ENCODE data around the gene KLHL15. TPM values are rescaled to one million over a fixed set of nuclear protein-coding genes. Genes with fewer than 3 reads are reported as not detected.

Gene KLHL15
- total and polyA plus RNA-seq, 2 experiments from 2014 or later = 3.4 to 8.2 TPM

- Histone ChIP-seq H3K9ac (no peak overlapping the region), H3K4me1 (ENCODE audit: insufficient read depth) (no peaks in the 10 kb centered on the region), H3F3A (ENCODE audit: insufficient read depth) (no peaks in the 10 kb centered on the region), H2AFZ (no peak overlapping the region), H4K20me1 (ENCODE audit: insufficient read depth) (no peaks in the 10 kb centered on the region), H3K79me2 (ENCODE audit: insufficient read depth) (no peaks in the 10 kb centered on the region), H3K36me3 (ENCODE audit: low read depth) (no peaks in the 10 kb centered on the region), H3K4me3 (no peak overlapping the region), H3K27me3 (replicated peaks; ENCODE audit: insufficient read depth) (no peaks in the 10 kb centered on the region), H3K9me3 (ENCODE audit: low read depth) (no peaks in the 10 kb centered on the region), H3K9me2 (ENCODE audit: insufficient read depth) (no peaks in the 10 kb centered on the region), H3K4me2 (ENCODE audit: unreplicated experiment) (no peak overlapping the region), H3K27ac (no peak overlapping the region)
- DNase-seq = no peak
- in situ Hi-C loops (cut with MboI) = no loop called here
- 48 to 55% methylated on average over 9 of the region's 9 CpGs for WGBS, 2 experiments (ENCODE audit: low coverage in 1 of 2, low lambda C conversion rate in 2 of 2, missing lambda C conversion rate in 2 of 2)
- TF ChIP-seq EZH2phosphoT487 (IDR thresholded peaks at IDR 0.05; ENCODE audit: insufficient read depth, low read depth) (no peak), EZH2 (IDR thresholded peaks at IDR 0.05; ENCODE audit: insufficient read depth, poor library complexity, severe bottlenecking) (no peak)
Observed at GRCh38 chrX:23952984-23953907, 73.7 kb downstream of the KLHL15 start.

DNA sequence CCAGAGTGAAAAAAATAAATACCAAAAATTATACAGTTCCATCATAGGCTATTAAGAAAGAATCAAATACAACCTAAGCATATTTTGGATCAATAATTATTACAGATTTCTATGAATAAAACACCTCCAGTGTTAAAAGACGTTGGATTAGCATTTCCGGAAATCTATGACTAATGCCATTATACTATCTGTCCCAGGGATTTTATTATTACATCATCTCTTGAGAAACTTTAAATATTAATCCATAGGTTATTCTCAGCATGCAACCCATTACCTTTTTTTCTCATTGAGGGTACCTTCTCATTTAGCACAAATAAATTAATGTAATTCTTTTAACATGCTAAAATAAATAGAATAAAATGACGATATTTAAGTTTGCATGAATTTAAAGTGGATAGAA lies 74.6 kb downstream of the KLHL15 start:
- Histone ChIP-seq H3K9ac (no peak overlapping the region), H3K9me3 (ENCODE audit: low read depth) (no peaks in the 10 kb centered on the region), H4K20me1 (ENCODE audit: insufficient read depth) (no peaks in the 10 kb centered on the region), H3K36me3 (ENCODE audit: low read depth) (no peaks in the 10 kb centered on the region), H3K9me2 (ENCODE audit: insufficient read depth) (no peaks in the 10 kb centered on the region), H3K4me2 (ENCODE audit: unreplicated experiment) (no peak overlapping the region), H3K4me1 (ENCODE audit: insufficient read depth) (no peaks in the 10 kb centered on the region), H2AFZ (no peak overlapping the region), H3K27ac (no peak overlapping the region), H3K4me3 (no peak overlapping the region), H3K27me3 (replicated peaks; ENCODE audit: insufficient read depth) (no peaks in the 10 kb centered on the region), H3F3A (ENCODE audit: insufficient read depth) (no peaks in the 10 kb centered on the region), H3K79me2 (ENCODE audit: insufficient read depth) (no peaks in the 10 kb centered on the region)
- in situ Hi-C loops (cut with MboI) = no loop called here
- TF ChIP-seq EZH2 (IDR thresholded peaks at IDR 0.05; ENCODE audit: insufficient read depth, poor library complexity, severe bottlenecking) = no peak
- TF ChIP-seq EZH2phosphoT487 (IDR thresholded peaks at IDR 0.05; ENCODE audit: insufficient read depth, low read depth) = no peak
- no peak for DNase-seq
- WGBS, 2 experiments (ENCODE audit: low coverage in 1 of 2, low lambda C conversion rate in 2 of 2, missing lambda C conversion rate in 2 of 2) = 86 to 89% methylated on average over 3 of the region's 3 CpGs

GRCh38 chrX:23945206-23945605 lies 81.8 kb downstream of the KLHL15 start:
- in situ Hi-C loops (cut with MboI) = no loop called here
- no peaks in the 10 kb centered on the region for H3K9me2 ChIP-seq (ENCODE audit: insufficient read depth)
- no peak overlapping the region for H3K4me2 ChIP-seq (ENCODE audit: unreplicated experiment)
- no peak overlapping the region for H3K27ac ChIP-seq
- TF ChIP-seq EZH2phosphoT487 (IDR thresholded peaks at IDR 0.05; ENCODE audit: insufficient read depth, low read depth) (no peak), EZH2 (IDR thresholded peaks at IDR 0.05; ENCODE audit: insufficient read depth, poor library complexity, severe bottlenecking) (no peak)
- H3K9me3 ChIP-seq (ENCODE audit: low read depth) = no peaks in the 10 kb centered on the region
- H3K79me2 ChIP-seq (ENCODE audit: insufficient read depth) = no peaks in the 10 kb centered on the region
- H3K9ac ChIP-seq = no peak overlapping the region
- no peak overlapping the region for H2AFZ ChIP-seq
- H3F3A ChIP-seq (ENCODE audit: insufficient read depth) = no peaks in the 10 kb centered on the region
- no peaks in the 10 kb centered on the region for H4K20me1 ChIP-seq (ENCODE audit: insufficient read depth)
- no peak overlapping the region for H3K4me3 ChIP-seq
- H3K4me1 ChIP-seq (ENCODE audit: insufficient read depth) = no peaks in the 10 kb centered on the region
- H3K27me3 ChIP-seq (replicated peaks; ENCODE audit: insufficient read depth) = no peaks in the 10 kb centered on the region
- no peaks in the 10 kb centered on the region for H3K36me3 ChIP-seq (ENCODE audit: low read depth)
- 86 to 94% methylated on average over 1 of the region's 1 CpG for WGBS, 2 experiments (ENCODE audit: low coverage in 1 of 2, low lambda C conversion rate in 2 of 2, missing lambda C conversion rate in 2 of 2)
- no peak for DNase-seq

- Histone ChIP-seq H3K9me3 (ENCODE audit: low read depth) (no peaks in the 10 kb centered on the region), H3K4me2 (ENCODE audit: unreplicated experiment) (no peak overlapping the region), H3K4me1 (ENCODE audit: insufficient read depth) (no peaks in the 10 kb centered on the region; the same call in 1 of the 2 replicates), H3K4me3 (no peak overlapping the region), H3K27ac (no peak overlapping the region), H3F3A (ENCODE audit: insufficient read depth) (no peaks in the 10 kb centered on the region), H3K36me3 (ENCODE audit: low read depth) (no peaks in the 10 kb centered on the region), H3K79me2 (ENCODE audit: insufficient read depth) (no peaks in the 10 kb centered on the region), H2AFZ (no peak overlapping the region), H3K9ac (no peak overlapping the region), H4K20me1 (ENCODE audit: insufficient read depth) (no peaks in the 10 kb centered on the region), H3K27me3 (replicated peaks; ENCODE audit: insufficient read depth) (no peaks in the 10 kb centered on the region), H3K9me2 (ENCODE audit: insufficient read depth) (no peaks in the 10 kb centered on the region)
- TF ChIP-seq EZH2 (IDR thresholded peaks at IDR 0.05; ENCODE audit: insufficient read depth, poor library complexity, severe bottlenecking) (no peak), EZH2phosphoT487 (IDR thresholded peaks at IDR 0.05; ENCODE audit: insufficient read depth, low read depth) (no peak)
- in situ Hi-C loops (cut with MboI) = no loop called here
- WGBS, 2 experiments (ENCODE audit: low coverage in 1 of 2, low lambda C conversion rate in 2 of 2, missing lambda C conversion rate in 2 of 2) = 10 to 13% methylated on average over 1 of the region's 1 CpG
- no peak for DNase-seq
Observed at GRCh38 chrX:23944234-23944633, 82.8 kb downstream of the KLHL15 start.
